ENCODE measurements around the gene ST8SIA5. TPM values are rescaled to one million over a fixed set of nuclear protein-coding genes. Genes with fewer than 3 reads are reported as not detected.

The ST8SIA5 gene
- polyA plus RNA-seq, 2 donors, result 0.02 to 0.06 TPM

- H3K4me1 ChIP-seq (ENCODE audit: control insufficient read depth in 2 of 2, insufficient read depth in 2 of 2, low read length in 1 of 2), result peaks cover 1 to 4% of the 10 kb centered on the region in 2 donors
- no peak overlapping the region for H3K27ac ChIP-seq (ENCODE audit: low read depth in 2 of 2, low read length in 1 of 2)
- peaks cover 0 to 16% of the 10 kb centered on the region in 2 donors for H3K27me3 ChIP-seq (ENCODE audit: control insufficient read depth in 1 of 2, insufficient read depth in 2 of 2, low read length in 2 of 2)
- WGBS, 2 donors, result 83% methylated on average over 8 of the region's 8 CpGs
- no peaks in the 10 kb centered on the region for H3K36me3 ChIP-seq (ENCODE audit: control insufficient read depth in 2 of 2, insufficient read depth in 2 of 2, low read length in 1 of 2)
- H3K9me3 ChIP-seq (ENCODE audit: control insufficient read depth in 2 of 2, insufficient read depth in 1 of 2, low read depth in 1 of 2, low read length in 1 of 2), result no peaks in the 10 kb centered on the region
- no peak overlapping the region for H3K4me3 ChIP-seq (ENCODE audit: low read depth in 1 of 2, low read length in 2 of 2)
These were observed 5.0 kb downstream of the ST8SIA5 start for GRCh38 chr18:46751882-46752281.

- H3K4me3 ChIP-seq (ENCODE audit: low read depth in 1 of 2, low read length in 2 of 2), result no peak overlapping the region
- H3K4me1 ChIP-seq (ENCODE audit: control insufficient read depth in 2 of 2, insufficient read depth in 2 of 2, low read length in 1 of 2), result peaks cover 0 to 2% of the 10 kb centered on the region in 2 donors
- no peak overlapping the region for H3K27ac ChIP-seq (ENCODE audit: low read depth in 2 of 2, low read length in 1 of 2)
- peaks cover 0 to 6% of the 10 kb centered on the region in 2 donors for H3K27me3 ChIP-seq (ENCODE audit: control insufficient read depth in 1 of 2, insufficient read depth in 2 of 2, low read length in 2 of 2)
- no peaks in the 10 kb centered on the region for H3K36me3 ChIP-seq (ENCODE audit: control insufficient read depth in 2 of 2, insufficient read depth in 2 of 2, low read length in 1 of 2)
- WGBS, 2 donors, result 74 to 78% methylated on average over 6 of the region's 6 CpGs
- H3K9me3 ChIP-seq (ENCODE audit: control insufficient read depth in 2 of 2, insufficient read depth in 1 of 2, low read depth in 1 of 2, low read length in 1 of 2), result no peaks in the 10 kb centered on the region
These were observed 6.2 kb downstream of the ST8SIA5 start for GRCh38 chr18:46750626-46751025.

GRCh38 chr18:46748466-46748865 is 8.4 kb downstream of the ST8SIA5 start:
- 73 to 91% methylated on average over 2 of the region's 2 CpGs for WGBS, 2 donors

GRCh38 chr18:46740046-46740445 is 16.8 kb downstream of the ST8SIA5 start:
- Histone ChIP-seq H3K36me3 (ENCODE audit: control insufficient read depth in 2 of 2, insufficient read depth in 2 of 2, low read length in 1 of 2) (no peaks in the 10 kb centered on the region), H3K27ac (ENCODE audit: low read depth in 2 of 2, low read length in 1 of 2) (no peak overlapping the region), H3K9me3 (ENCODE audit: control insufficient read depth in 2 of 2, insufficient read depth in 1 of 2, low read depth in 1 of 2, low read length in 1 of 2) (no peaks in the 10 kb centered on the region), H3K4me1 (ENCODE audit: control insufficient read depth in 2 of 2, insufficient read depth in 2 of 2, low read length in 1 of 2) (no peaks in the 10 kb centered on the region), H3K4me3 (ENCODE audit: low read depth in 1 of 2, low read length in 2 of 2) (no peak overlapping the region), H3K27me3 (ENCODE audit: control insufficient read depth in 1 of 2, insufficient read depth in 2 of 2, low read length in 2 of 2) (no peaks in the 10 kb centered on the region)
- 70 to 71% methylated on average over 2 of the region's 2 CpGs for WGBS, 2 donors

More at GRCh38 chr18:46748466-46748865, 8.4 kb downstream of the ST8SIA5 start:
- Histone ChIP-seq H3K4me3 (ENCODE audit: low read depth in 1 of 2, low read length in 2 of 2) (no peak overlapping the region), H3K27ac (ENCODE audit: low read depth in 2 of 2, low read length in 1 of 2) (no peak overlapping the region), H3K36me3 (ENCODE audit: control insufficient read depth in 2 of 2, insufficient read depth in 2 of 2, low read length in 1 of 2) (no peaks in the 10 kb centered on the region), H3K27me3 (ENCODE audit: control insufficient read depth in 1 of 2, insufficient read depth in 2 of 2, low read length in 2 of 2) (peaks cover 0 to under 1% of the 10 kb centered on the region in 2 donors), H3K9me3 (ENCODE audit: control insufficient read depth in 2 of 2, insufficient read depth in 1 of 2, low read depth in 1 of 2, low read length in 1 of 2) (no peaks in the 10 kb centered on the region), H3K4me1 (ENCODE audit: control insufficient read depth in 2 of 2, insufficient read depth in 2 of 2, low read length in 1 of 2) (no peaks in the 10 kb centered on the region)

- WGBS, 2 donors, result 80 to 88% methylated on average over 7 of the region's 7 CpGs
These were observed 18.4 kb downstream of the ST8SIA5 start for GRCh38 chr18:46738491-46738890.

GRCh38 chr18:46736736-46737135 is 20.1 kb downstream of the ST8SIA5 start:
- Histone ChIP-seq H3K4me3 (ENCODE audit: low read depth in 1 of 2, low read length in 2 of 2) (no peak overlapping the region), H3K9me3 (ENCODE audit: control insufficient read depth in 2 of 2, insufficient read depth in 1 of 2, low read depth in 1 of 2, low read length in 1 of 2) (no peaks in the 10 kb centered on the region)
- WGBS, 2 donors, result 65 to 82% methylated on average over 4 of the region's 4 CpGs

More at GRCh38 chr18:46738491-46738890, 18.4 kb downstream of the ST8SIA5 start:
- H3K4me1 ChIP-seq (ENCODE audit: control insufficient read depth in 2 of 2, insufficient read depth in 2 of 2, low read length in 1 of 2), result no peaks in the 10 kb centered on the region
- H3K9me3 ChIP-seq (ENCODE audit: control insufficient read depth in 2 of 2, insufficient read depth in 1 of 2, low read depth in 1 of 2, low read length in 1 of 2), result no peaks in the 10 kb centered on the region
- no peaks in the 10 kb centered on the region for H3K36me3 ChIP-seq (ENCODE audit: control insufficient read depth in 2 of 2, insufficient read depth in 2 of 2, low read length in 1 of 2)
- no peak overlapping the region for H3K4me3 ChIP-seq (ENCODE audit: low read depth in 1 of 2, low read length in 2 of 2)
- no peak overlapping the region for H3K27ac ChIP-seq (ENCODE audit: low read depth in 2 of 2, low read length in 1 of 2)
- no peaks in the 10 kb centered on the region for H3K27me3 ChIP-seq (ENCODE audit: control insufficient read depth in 1 of 2, insufficient read depth in 2 of 2, low read length in 2 of 2)

GRCh38 chr18:46736135-46736534 is 20.7 kb downstream of the ST8SIA5 start:
- Histone ChIP-seq H3K4me1 (ENCODE audit: control insufficient read depth in 2 of 2, insufficient read depth in 2 of 2, low read length in 1 of 2) (no peaks in the 10 kb centered on the region), H3K4me3 (ENCODE audit: low read depth in 1 of 2, low read length in 2 of 2) (no peak overlapping the region)

More at GRCh38 chr18:46736736-46737135, 20.1 kb downstream of the ST8SIA5 start:
- no peak overlapping the region for H3K27ac ChIP-seq (ENCODE audit: low read depth in 2 of 2, low read length in 1 of 2)
- no peaks in the 10 kb centered on the region for H3K4me1 ChIP-seq (ENCODE audit: control insufficient read depth in 2 of 2, insufficient read depth in 2 of 2, low read length in 1 of 2)
- H3K27me3 ChIP-seq (ENCODE audit: control insufficient read depth in 1 of 2, insufficient read depth in 2 of 2, low read length in 2 of 2), result no peaks in the 10 kb centered on the region
- H3K36me3 ChIP-seq (ENCODE audit: control insufficient read depth in 2 of 2, insufficient read depth in 2 of 2, low read length in 1 of 2), result no peaks in the 10 kb centered on the region

GRCh38 chr18:46734981-46735380 is 21.9 kb downstream of the ST8SIA5 start:
- 83 to 90% methylated on average over 4 of the region's 4 CpGs for WGBS, 2 donors
- H3K4me3 ChIP-seq (ENCODE audit: low read depth in 1 of 2, low read length in 2 of 2), result no peak overlapping the region
- peaks cover 0 to 9% of the 10 kb centered on the region in 2 donors for H3K9me3 ChIP-seq (ENCODE audit: control insufficient read depth in 2 of 2, insufficient read depth in 1 of 2, low read depth in 1 of 2, low read length in 1 of 2)
- no peak overlapping the region for H3K27ac ChIP-seq (ENCODE audit: low read depth in 2 of 2, low read length in 1 of 2)
- no peaks in the 10 kb centered on the region for H3K27me3 ChIP-seq (ENCODE audit: control insufficient read depth in 1 of 2, insufficient read depth in 2 of 2, low read length in 2 of 2)
- H3K4me1 ChIP-seq (ENCODE audit: control insufficient read depth in 2 of 2, insufficient read depth in 2 of 2, low read length in 1 of 2), result no peaks in the 10 kb centered on the region
- no peaks in the 10 kb centered on the region for H3K36me3 ChIP-seq (ENCODE audit: control insufficient read depth in 2 of 2, insufficient read depth in 2 of 2, low read length in 1 of 2)

More at GRCh38 chr18:46736135-46736534, 20.7 kb downstream of the ST8SIA5 start:
- H3K27me3 ChIP-seq (ENCODE audit: control insufficient read depth in 1 of 2, insufficient read depth in 2 of 2, low read length in 2 of 2), result no peaks in the 10 kb centered on the region
- peaks cover 0 to 2% of the 10 kb centered on the region in 2 donors for H3K9me3 ChIP-seq (ENCODE audit: control insufficient read depth in 2 of 2, insufficient read depth in 1 of 2, low read depth in 1 of 2, low read length in 1 of 2)
- H3K36me3 ChIP-seq (ENCODE audit: control insufficient read depth in 2 of 2, insufficient read depth in 2 of 2, low read length in 1 of 2), result no peaks in the 10 kb centered on the region
- 68 to 72% methylated on average over 5 of the region's 5 CpGs for WGBS, 2 donors
- H3K27ac ChIP-seq (ENCODE audit: low read depth in 2 of 2, low read length in 1 of 2), result no peak overlapping the region

GRCh38 chr18:46733872-46734271 is 23.0 kb downstream of the ST8SIA5 start:
- H3K36me3 ChIP-seq (ENCODE audit: control insufficient read depth in 2 of 2, insufficient read depth in 2 of 2, low read length in 1 of 2), result no peaks in the 10 kb centered on the region
- no peaks in the 10 kb centered on the region for H3K27me3 ChIP-seq (ENCODE audit: control insufficient read depth in 1 of 2, insufficient read depth in 2 of 2, low read length in 2 of 2)
- 82 to 85% methylated on average over 11 of the region's 11 CpGs for WGBS, 2 donors
- H3K4me1 ChIP-seq (ENCODE audit: control insufficient read depth in 2 of 2, insufficient read depth in 2 of 2, low read length in 1 of 2), result no peaks in the 10 kb centered on the region
- H3K4me3 ChIP-seq (ENCODE audit: low read depth in 1 of 2, low read length in 2 of 2), result no peak overlapping the region
- H3K27ac ChIP-seq (ENCODE audit: low read depth in 2 of 2, low read length in 1 of 2), result no peak overlapping the region
- peaks cover 0 to 16% of the 10 kb centered on the region in 2 donors for H3K9me3 ChIP-seq (ENCODE audit: control insufficient read depth in 2 of 2, insufficient read depth in 1 of 2, low read depth in 1 of 2, low read length in 1 of 2)

- 85 to 87% methylated on average over 6 of the region's 6 CpGs for WGBS, 2 donors
- Histone ChIP-seq H3K4me3 (ENCODE audit: low read depth in 1 of 2, low read length in 2 of 2) (no peak overlapping the region), H3K9me3 (ENCODE audit: control insufficient read depth in 2 of 2, insufficient read depth in 1 of 2, low read depth in 1 of 2, low read length in 1 of 2) (peaks cover 4 to 19% of the 10 kb centered on the region in 2 donors), H3K27ac (ENCODE audit: low read depth in 2 of 2, low read length in 1 of 2) (no peak overlapping the region), H3K36me3 (ENCODE audit: control insufficient read depth in 2 of 2, insufficient read depth in 2 of 2, low read length in 1 of 2) (no peaks in the 10 kb centered on the region), H3K4me1 (ENCODE audit: control insufficient read depth in 2 of 2, insufficient read depth in 2 of 2, low read length in 1 of 2) (no peaks in the 10 kb centered on the region), H3K27me3 (ENCODE audit: control insufficient read depth in 1 of 2, insufficient read depth in 2 of 2, low read length in 2 of 2) (no peaks in the 10 kb centered on the region)
These were observed 24.1 kb downstream of the ST8SIA5 start for GRCh38 chr18:46732801-46733200.

Data from esophagus (tissue), 2 donors.